Kidney epithelial cell (primary cell): ENCODE measurements around the gene SLC38A1. TPM values are rescaled to one million over a fixed set of nuclear protein-coding genes. Genes with fewer than 3 reads are reported as not detected.

Experiments used
- DNase-seq: peaks from one replicate; pipeline ENCODE4 v3.0.0-alpha.2; 2010; ENCODE audit warnings: low read depth
- H3K27me3 ChIP-seq: 2 replicates; pipeline ENCODE4 v1.6.0; 2011; ENCODE audit warnings: low read length; ENCODE audit not compliant: control insufficient read depth, insufficient read depth
- H3K36me3 ChIP-seq: 2 replicates; pipeline ENCODE4 v1.5.1; 2011; ENCODE audit warnings: low read length; ENCODE audit not compliant: control insufficient read depth, insufficient read depth
- H3K4me3 ChIP-seq: 2 replicates; pipeline ENCODE4 v1.5.1; 2011; ENCODE audit warnings: low read depth, mild to moderate bottlenecking, control low read depth, low read length
- total RNA-seq: library from RNA; depleted of rRNA; stranded (reverse); fragments of >200 nt; gene quantifications from 2 replicates; pipeline ENCODE4 v1.2.3, GENCODE V29; 2015
- TF ChIP-seq, protein P1 (sequence below): IDR thresholded peaks from 2 replicates; pipeline ENCODE4 v1.5.1; 2011; ENCODE audit warnings: mild to moderate bottlenecking, moderate library complexity, low read length, control low read depth, inconsistent platforms; ENCODE audit not compliant: insufficient read depth, poor library complexity, severe bottlenecking

The SLC38A1 gene
- total RNA-seq, 1 donor from 2014 or later = 245 TPM

- Histone ChIP-seq H3K27me3 (no peaks in the 10 kb centered on the region), H3K36me3 (peaks cover 1% of the 10 kb centered on the region), H3K4me3 (no peak overlapping the region)
- TF ChIP-seq, protein P1, sequence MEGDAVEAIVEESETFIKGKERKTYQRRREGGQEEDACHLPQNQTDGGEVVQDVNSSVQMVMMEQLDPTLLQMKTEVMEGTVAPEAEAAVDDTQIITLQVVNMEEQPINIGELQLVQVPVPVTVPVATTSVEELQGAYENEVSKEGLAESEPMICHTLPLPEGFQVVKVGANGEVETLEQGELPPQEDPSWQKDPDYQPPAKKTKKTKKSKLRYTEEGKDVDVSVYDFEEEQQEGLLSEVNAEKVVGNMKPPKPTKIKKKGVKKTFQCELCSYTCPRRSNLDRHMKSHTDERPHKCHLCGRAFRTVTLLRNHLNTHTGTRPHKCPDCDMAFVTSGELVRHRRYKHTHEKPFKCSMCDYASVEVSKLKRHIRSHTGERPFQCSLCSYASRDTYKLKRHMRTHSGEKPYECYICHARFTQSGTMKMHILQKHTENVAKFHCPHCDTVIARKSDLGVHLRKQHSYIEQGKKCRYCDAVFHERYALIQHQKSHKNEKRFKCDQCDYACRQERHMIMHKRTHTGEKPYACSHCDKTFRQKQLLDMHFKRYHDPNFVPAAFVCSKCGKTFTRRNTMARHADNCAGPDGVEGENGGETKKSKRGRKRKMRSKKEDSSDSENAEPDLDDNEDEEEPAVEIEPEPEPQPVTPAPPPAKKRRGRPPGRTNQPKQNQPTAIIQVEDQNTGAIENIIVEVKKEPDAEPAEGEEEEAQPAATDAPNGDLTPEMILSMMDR = no peak
- DNase-seq = no peak
These were observed 44.5 kb downstream of the SLC38A1 start for GRCh38 chr12:46224386-46224785.

- peaks cover 1% of the 10 kb centered on the region for H3K36me3 ChIP-seq
- H3K4me3 ChIP-seq = no peak overlapping the region
- DNase-seq = no peak
These were observed 45.8 kb downstream of the SLC38A1 start for GRCh38 chr12:46223047-46223446.

GRCh38 chr12:46222636-46223035 lies 46.2 kb downstream of the SLC38A1 start:
- no peak for DNase-seq
- TF ChIP-seq, protein P1 = no peak
- Histone ChIP-seq H3K4me3 (no peak overlapping the region), H3K36me3 (peaks cover 1% of the 10 kb centered on the region), H3K27me3 (no peaks in the 10 kb centered on the region)

More at GRCh38 chr12:46223047-46223446, 45.8 kb downstream of the SLC38A1 start:
- TF ChIP-seq, protein P1 = no peak
- H3K27me3 ChIP-seq = no peaks in the 10 kb centered on the region

DNA sequence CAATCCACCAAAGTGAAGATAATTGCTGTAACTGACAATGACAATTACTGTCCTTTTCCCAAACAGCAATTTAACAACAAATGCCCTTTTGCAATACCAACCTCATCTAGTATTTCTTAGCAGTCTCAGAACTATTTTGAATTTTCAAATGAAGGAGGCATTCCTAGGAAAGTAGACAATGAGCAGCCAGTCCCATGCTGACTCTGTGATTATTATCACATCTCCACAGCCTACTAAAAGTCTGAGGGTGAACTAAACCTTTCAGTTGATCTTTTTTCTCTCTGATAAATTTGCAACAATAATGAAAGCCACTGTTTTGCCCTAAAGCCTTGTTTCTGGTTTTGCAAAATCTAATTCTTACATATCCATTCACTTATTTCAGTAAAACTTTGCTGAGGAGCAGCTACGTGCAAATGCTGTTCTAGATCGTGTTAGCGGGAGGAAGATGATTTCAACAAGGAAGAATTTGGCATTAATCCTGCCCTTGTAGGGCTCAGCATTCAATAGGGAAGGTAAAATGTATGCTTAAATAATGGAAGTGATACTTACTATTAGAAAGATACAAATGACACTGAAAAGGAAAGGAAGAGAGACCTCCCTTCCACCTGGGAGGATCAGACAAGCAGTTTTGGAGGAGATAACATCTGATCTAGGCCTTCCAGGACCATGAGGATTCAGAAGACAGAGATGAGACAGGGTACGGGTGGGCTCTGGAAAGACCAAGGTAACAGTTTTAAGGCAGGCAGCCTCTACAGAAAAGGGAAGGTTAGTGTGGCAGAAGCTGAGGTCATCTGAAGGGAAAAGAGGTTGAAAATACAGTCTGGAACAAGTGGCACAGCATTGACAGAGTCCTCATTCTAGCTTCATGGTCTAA lies 47.4 kb downstream of the SLC38A1 start:
- peaks cover 1% of the 10 kb centered on the region for H3K36me3 ChIP-seq
- TF ChIP-seq, protein P1 = no peak
- no peaks in the 10 kb centered on the region for H3K27me3 ChIP-seq
- no peak overlapping the region for H3K4me3 ChIP-seq
- no peak for DNase-seq

DNA sequence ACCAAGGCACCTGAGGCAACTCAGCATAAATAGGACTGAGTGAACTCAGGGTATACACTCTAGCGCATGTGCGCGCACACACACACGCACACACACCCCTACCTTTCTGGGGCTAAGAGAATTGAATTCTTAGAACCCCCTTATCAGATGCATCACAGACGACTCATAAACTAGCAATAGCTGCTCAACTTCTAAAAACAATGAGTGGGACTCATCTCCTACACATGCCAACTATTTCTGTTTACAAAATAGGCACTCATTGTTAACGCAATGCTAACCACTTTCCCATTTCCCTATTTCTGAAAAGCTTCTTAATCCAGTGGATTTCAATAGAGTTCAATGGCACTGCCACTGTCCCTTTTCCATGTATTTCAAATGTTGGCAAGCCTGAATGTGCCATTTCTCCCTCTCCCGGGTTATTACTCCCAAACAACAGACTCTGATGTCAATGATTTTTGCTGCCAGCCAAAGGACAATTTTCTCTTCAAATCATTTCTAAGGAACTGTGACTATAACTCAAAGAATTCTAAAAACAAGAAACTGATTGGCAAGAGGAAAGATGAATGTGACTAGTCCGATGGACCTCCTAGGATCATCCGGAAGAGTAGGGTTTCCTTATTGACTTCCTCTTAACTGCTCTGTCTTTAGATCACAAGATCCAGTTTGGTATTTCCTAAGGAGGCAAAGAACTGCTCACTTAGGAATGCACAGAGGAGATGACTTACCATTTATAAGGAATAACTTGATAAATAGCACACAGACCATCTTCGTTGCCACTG lies 48.8 kb downstream of the SLC38A1 start:
- DNase-seq = peak; percentile 71
- no peak overlapping the region for H3K4me3 ChIP-seq
- no peaks in the 10 kb centered on the region for H3K27me3 ChIP-seq
- peaks cover 1% of the 10 kb centered on the region for H3K36me3 ChIP-seq
- TF ChIP-seq, protein P1 = no peak
